Stimulated activated CD8-positive, alpha-beta memory T cell treated with anti-CD3 and anti-CD28 coated beads, Interleukin-4, amount 100 ng/mL, for 48 hours (primary cell): ENCODE measurements around the gene SYCN.
A peak's percentile ranks its signal among the peaks of the same experiment; 100 is the strongest.
"Not testable (repeated sequence)": the region's sequence is repeated elsewhere in the genome, so short reads cannot be mapped to it uniquely, and the experiment has no call there.

Source experiments
- DNase-seq: peaks from one replicate; pipeline ENCODE4 v3.0.0-alpha.2; 2020

The SYCN gene

DNA sequence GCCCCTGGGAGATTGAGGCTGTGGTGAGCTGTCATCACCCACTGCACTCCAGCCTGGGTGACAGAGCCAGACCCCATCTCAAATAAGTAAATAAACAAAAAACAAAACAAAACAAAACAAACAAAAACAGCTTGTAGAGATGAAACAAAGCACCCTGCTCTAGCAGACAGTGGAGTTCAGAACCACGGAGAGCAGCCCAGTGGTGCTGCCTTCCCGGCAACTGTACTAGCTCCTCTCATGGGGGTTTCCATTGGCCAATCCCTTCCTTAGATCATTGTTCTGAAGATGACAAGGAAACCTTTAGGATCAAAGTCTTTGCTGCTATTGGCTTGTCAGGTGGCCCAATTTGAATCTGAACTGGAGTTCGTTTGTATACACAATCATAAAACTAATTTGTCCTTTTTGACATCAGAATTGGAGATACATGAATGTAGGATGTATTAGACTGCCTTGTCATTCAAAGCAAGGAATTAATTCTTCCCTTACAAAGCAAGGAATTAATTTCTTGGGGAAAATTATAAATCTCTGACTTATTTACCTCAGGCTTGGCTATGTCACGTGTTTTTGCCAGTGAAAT is 19.7 kb upstream of the SYCN start:
- DNase-seq = peak; percentile 32

DNA sequence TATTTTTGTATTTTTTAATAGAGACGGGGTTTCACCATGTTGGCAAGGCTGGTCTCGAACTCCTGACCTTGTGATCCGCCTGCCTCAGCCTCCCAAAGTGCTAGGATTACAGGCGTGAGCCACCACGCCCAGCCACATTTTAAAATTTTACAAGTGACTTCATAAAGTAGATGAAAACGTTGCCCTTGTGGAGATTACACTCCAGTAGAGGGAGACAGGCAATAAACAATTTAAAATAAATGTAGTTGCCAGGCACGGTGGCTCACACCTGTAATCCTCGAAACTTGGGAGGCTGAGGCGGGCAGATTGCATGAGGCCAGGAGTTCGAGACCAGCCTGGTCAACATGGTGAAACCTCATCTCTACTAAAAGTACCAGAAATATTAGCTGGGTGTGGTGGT is 15.0 kb upstream of the SYCN start:
- not testable (repeated sequence) for DNase-seq

DNA sequence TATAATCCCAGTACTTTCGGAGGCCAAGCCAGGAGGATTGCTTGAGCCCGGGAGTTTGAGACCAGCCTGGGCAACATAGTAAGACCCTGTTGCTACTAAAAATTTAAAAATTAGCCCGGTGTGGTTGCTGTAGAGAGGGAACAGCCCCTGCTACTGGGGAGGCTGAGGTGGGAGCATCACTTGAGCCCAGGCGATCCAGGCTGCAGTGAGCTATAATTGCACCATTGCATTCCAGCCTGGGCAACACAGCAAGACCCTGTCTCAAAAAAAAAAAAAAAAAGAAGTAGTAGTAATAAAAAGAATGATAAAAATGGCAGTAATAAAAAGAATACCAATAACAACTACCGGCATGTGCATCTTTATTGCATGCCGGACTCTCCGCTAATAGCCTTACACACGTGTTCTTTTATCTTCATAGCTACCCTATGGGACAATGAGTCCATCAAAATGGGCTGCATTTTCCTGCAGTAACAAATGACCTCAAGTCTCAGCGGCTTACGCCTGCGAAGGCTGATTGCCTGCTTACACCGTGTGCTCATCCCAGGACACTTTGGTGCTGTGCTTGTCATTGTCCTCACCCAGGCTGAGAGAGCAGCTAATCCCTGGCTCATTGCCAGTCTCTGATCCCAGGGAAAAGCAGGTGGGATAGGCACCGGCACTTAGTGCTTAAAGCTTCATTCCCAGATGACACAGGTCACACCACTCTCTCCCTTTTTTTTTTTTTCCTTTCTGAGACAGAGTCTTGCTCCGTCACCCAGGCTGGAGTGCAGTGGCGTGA is 14.4 kb upstream of the SYCN start:
- no peak for DNase-seq

DNA sequence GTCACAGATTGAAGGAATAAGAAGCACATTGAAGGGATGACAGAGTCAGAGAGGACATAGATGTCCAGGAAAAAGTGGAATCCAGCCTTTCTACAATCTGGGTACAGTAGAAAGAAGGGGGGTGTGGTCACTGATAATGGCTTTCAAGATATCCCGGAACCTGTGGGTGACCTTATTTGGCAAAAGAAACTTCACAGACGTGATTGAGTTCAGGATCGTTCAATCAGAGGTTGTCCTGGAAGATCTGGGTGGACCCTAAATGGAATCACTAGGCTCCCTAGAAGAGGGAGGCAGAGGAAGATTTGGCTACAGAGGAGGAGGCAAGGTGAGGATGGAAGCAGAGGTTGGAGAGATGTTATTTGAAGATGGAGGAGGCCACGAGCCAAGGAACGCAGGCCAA is 13.0 kb upstream of the SYCN start:
- DNase-seq = no peak

DNA sequence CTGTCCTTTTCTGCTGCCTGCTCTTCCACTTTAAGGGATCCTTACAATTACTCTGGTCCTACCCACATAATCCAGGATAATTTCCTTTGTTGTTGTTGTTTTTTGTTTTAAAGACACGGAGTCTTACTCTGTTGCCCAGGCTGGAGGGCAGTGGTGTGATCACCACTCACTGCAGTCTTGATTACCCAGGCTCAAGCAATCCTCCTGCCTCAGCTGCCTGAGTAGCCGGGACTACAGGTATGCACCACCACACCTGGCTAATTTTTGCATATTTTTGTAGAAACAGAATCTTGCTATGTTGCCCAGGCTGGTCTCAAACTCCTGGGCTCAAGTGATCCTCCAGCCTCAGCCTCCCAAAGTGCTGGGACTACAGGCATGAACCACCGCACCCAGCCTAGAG is 11.3 kb upstream of the SYCN start:
- not testable (repeated sequence) for DNase-seq

DNA sequence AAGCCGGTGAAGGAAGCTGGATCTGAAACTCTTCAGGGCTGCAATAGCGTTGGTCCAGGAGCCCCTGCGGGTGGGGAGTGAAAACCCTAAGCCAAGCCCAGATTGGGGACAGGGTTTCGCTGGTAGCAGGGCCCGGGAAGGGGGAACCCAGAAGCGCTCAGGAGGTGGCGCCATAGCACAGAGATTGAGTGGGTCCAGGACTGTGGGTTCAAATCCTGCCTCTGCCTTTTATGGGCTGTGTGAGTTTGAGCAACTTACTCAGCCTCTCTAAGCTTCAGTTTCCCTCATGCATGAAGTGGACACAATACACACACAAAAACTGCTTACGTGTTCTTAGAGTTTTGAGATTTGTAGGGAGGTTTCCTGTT is 8.3 kb upstream of the SYCN start:
- DNase-seq = peak; percentile 81

DNA sequence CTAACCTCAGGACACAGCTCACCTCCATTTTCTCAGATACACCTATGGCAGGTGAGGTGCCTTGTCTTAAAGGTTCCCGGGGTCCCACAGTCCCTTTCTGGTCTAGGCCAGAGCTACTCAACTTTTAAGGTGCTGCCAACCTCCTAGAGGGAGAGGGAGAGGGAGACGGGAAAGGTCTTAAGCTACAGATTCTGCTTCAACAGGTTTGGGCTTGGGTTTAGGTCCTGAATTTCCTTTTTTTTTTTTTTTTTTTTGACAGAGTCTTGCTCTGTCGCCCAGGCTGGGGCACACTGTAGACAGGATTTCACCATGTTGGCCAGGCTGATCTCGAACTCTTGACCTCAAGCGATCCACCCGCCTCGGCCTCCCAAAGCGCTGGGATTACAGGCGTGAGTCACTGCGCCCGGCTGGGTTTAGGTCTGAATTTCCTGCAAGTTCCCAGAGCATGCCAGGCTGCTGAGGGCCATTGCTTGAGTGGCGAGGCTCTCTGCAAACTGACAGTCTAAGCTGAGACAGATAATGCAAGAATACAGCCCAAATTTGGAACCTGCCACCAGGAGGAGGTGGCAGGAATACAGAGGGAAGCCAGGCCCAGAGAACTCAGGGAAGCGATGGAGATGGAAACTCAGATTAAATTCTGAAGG is 7.8 kb upstream of the SYCN start:
- no peak for DNase-seq

DNA sequence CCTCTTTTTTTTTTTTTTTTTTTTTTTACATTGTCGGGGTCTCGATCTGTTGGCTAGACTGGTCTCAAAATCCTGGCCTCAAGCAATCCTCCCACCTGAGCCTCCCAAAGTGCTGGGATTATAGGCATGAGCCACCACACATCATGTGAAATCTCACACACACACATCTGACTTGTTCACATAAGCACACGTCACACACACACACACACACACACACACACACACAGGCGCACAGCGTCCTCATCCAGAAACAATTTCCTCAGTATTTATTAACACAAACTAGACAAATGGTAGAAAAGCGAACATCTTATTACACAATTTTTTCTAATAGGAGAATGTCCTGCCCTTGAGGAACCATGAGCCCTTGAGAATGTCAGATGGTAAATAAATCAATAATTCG is 5.1 kb upstream of the SYCN start:
- DNase-seq = no peak

DNA sequence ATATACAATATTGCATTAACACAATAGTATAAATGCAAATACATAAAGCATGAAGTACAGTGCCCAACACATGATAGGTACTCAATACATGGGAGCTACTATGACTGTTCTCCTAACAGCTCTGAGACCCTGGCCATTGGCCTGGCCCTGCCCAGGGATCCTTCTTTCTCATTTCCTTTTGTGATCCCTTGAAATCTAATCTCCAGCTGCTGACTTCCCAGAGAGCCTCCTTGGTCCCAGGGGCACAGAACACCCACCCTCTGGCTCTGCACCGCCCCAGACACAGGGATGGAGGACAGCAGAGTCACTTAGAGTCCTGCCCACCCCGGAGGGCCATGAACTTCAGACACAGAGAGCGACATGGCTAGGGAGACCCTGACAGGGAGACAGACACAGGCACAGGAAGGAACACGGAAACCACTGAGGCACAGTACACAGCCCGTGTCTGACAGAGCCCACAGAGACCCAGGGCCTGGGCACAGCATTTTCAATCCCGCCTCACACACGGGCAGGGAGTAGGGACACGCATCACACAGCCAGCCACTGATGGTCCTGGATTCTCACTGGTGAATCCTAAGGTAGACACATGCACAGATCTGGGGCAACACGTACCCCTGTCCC is 4.2 kb upstream of the SYCN start:
- DNase-seq = no peak

DNA sequence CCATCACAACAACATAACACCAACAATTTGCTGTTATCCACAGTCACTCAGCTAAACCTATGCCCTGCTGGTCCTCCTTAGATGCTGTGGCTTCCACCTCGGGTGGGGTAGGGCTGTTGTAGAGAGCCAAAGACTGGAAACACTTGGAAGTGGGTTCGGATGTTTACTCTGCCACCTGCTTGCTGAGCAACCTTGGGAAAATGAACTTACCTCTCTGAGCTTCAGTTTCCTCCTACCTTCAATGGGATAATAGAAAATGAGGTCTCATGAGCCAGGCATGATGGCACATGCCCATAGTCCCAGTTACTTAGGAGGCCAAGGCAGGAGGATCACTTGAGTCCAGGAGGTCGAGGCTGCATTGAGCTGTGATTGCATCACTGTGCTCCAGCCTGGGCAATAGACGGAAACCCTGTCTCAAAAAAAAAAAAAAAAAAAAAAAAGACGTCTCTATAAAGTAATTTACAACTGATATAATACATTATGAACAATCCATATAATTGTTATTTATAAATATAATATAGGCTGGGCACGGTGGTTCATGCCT is 3.3 kb upstream of the SYCN start:
- no peak for DNase-seq

DNA sequence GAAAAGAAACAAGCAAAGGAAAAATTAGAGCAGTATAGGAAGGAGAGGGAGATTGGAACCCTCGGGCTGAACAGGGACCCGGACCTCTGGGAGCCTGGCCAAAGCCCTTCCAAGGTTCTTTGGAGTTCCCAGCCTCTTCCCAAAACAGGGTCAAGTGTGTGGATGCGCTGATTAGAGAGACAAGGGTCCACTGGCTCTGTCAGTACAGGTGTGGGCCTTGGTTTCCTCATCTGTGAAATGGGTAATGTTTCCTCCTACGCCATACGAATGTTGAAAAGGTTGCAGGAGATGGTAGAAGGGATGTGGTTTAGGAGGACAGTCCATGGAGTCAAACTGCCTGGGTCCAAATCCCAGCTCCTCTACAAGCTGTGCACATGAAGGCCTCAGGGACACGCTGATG is 2.1 kb upstream of the SYCN start:
- no peak for DNase-seq

DNA sequence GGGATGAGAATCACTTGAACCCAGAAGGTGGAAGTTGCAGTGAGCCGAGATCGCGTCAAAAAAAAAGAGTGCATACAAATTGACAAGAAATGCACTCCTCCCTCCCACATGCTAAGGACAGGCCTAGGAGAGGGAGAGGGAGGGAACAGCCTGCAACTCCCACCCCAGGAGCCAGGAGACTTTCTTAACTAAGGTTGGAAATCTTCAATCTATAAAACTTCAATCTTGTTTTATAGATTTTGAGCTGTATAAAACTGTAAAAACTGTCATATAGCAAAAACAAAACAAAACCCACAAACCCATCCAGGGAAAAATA is 1.3 kb upstream of the SYCN start:
- no peak for DNase-seq

DNA sequence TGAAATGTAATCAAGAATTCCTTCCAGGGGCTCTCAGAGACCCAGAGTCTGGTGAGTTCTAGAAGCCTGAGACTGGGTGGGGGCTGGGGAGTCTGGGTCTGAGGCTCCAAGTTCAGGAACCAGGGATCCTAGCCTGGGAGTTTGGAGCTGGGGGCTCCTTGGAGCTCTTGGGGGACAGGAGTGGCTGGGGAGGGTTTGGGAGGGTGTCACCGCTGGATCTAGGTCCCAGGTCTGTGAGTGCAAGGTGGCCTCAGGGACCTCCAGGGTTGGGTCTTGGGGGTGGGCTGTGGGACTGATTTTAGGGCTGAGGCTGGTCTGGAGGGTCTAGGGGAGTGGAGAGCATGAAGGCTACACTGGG is 1.1 kb downstream of the SYCN start:
- DNase-seq = no peak

DNA sequence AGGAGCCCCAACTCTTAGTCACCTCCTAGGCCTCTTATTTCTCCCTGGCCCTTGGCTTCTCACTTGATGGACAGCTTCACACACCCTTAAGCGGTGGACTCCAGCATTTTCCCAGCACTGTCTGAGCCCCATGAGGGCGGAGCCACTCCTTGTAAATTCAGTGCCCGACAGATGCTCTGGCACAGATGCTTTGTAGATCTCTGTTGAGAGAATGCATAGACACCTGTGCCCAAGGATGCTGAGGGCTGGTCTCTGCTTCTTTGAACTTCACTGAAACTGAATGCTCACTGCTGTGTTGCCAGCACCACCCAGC is 3.3 kb downstream of the SYCN start:
- DNase-seq = no peak

DNA sequence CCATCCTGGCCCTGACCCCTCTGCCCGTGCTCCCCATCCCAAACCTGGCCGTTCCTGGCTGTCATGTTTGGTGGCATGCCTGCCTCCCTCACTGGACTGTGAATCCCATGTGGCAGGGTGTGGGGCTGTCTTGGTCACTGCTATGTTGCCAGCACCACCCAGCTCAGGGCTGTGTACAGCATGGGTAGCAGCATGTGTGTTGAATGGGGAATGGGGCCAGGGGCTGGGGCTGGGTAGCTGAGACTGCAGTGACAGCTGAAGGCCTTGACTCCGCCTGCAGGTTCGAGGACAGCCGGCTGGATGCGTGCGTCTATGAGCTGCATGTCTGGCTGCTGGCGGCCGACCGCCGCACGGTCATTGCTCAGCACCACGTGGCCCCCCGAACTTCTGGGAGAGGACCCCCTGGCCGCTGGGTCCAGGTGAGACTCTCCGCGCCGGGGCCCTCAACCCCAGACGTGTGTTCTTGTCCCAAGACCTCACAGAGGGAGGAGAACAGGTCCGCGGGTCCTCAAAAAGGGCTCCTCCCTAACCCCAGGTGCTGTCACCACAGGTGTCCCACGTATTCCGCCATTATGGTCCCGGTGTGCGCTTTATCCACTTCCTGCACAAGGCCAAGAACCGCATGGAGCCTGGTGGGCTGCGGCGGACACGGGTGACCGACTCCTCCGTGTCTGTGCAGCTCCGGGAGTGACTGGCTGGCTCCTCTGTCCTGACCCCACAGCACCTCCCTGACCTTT is 3.8 kb downstream of the SYCN start:
- no peak for DNase-seq

DNA sequence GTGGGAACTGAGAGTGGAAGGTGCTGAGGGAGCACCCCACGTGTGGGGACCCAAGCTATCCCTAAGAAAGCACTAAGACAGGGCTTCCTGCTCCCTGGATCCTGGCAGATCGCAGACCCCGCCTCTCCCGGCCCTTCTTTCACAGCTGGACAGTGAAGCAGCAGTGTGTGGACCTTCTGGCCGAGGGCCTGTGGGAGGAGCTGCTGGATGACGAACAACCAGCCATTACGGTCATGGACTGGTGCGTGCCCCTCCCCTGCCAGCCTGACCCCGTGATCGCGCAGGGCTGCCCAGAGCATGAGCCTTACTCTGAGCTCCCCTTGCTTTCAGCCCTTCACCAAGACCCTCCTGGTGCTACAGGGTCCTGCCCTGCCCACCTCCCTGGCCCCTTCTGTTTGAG is 5.0 kb downstream of the SYCN start:
- no peak for DNase-seq

DNA sequence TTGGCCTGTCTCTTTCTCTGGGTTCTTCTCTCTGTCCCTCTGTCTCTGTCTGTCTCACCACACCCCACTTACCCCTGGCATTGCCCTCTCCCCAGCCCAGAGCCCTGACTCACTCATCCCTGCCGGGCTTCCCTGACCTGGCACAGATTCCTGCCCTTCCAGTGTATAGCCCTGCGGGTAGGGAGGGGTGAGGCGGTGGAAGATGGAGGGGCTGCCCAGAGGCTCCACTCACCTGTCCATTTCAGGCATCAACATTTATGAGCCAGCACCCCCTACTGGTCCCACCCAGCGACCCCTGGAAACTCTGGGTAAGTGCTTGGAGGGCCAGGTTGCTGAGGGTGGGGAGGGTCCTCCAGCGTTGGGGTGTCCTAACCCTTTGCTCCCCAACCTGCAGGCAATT is 6.3 kb downstream of the SYCN start:
- DNase-seq = no peak

DNA sequence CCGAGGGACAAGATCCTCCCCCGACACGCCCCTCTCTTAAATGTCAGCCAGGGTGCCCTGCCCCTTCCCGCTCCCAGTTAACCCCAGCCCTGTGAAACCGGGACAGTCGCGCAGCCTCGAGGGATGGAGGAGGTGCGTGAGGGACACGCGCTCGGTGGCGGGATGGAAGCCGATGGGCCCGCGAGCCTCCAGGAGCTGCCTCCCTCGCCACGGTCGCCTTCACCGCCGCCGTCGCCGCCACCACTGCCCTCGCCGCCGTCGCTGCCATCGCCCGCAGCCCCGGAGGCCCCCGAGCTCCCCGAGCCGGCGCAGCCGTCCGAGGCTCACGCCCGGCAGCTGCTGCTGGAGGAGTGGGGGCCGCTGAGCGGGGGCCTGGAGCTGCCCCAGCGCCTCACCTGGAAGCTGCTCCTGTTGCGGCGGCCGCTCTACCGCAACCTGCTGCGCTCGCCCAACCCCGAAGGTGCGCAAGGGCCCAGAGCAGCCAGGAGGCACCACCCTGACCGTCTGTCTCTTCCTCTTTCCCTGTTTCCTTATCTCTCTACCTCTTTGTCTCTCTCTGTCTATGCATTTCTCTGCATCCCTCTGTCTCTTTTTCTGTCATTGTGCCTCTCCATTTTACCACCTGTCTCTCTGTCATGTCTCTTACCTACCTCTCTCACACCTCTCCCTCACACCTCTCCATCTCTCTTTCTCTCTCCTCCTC is 7.1 kb downstream of the SYCN start, which contains the start of gene NCCRP1:
Gene NCCRP1, plus strand, starts transcription at position 105 of the 703 bp plus-strand sequence. Its CDS starts 19 bp downstream, at position 124.
- DNase-seq = no peak

DNA sequence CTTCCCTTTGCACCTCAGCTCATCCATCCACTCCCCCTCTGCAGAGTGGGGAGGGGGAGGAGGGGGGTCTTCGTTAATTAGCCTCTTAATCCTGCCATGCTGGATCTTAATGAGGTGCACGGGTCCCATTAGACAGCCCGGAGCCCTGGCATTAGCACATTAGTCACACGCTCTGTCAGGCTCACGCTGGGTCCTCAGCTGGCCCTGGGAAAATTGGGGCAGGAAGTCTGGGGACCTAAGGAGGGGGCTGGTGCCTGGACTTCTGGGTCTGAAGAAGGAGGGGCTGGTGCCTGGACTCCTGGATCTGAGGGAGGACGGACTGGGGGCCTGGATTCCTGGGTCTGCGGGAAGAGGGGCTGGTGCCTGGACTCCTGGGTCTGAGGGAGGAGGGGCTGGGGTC is 7.7 kb downstream of the SYCN start:
- no peak for DNase-seq

DNA sequence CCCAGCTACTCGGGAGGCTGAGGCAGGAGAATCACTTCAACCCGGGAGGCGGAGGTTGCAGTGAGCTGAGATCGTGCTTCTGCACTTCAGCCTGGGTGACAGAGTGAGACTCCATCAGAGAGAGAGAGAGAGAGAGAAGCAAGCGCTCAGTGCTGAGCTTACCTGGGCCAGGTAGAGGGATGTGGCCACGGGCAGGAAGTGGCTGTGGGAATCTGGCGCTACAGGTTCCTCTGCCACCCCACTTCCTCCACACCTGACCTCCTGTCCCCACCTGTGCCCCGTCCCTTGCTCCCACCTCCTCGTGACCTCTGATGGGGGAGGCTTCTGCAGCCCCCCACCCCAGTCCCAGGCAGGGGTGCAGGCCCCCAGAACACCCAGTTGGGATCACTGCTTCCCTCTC is 8.3 kb downstream of the SYCN start:
- no peak for DNase-seq

DNA sequence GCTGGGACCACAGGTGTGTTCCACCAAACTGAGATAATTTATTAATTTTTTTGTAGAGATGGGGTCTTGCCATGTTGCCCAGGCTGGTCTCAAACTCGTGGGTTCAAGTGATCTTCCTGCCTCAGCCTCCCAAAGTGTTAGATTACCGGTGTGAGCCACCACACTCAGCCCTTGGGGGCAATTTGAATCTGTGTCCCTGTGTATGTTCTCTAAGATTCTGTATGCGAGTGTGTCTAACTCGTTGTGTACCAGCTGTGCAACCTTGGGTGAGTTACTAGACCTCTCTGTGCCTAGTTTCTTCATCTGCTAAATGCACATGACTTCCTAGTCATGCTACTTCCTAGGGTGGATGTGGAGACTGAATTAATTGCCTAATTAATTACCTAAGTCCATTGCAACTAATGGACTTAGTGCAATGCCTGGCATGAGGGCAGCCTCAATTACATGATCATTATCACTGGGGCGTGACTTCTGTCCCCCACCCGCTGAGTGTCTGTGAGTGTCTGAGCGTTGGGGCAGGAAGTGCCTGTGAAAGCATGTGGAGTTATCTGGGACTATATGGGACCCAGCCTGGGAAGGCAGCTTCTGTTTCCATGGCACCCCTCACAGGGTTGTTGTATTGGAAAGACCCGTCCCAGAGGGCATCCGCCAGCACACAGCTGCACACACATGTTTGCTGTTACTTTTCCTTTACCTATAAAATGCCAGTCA is 9.1 kb downstream of the SYCN start:
- no peak for DNase-seq

DNA sequence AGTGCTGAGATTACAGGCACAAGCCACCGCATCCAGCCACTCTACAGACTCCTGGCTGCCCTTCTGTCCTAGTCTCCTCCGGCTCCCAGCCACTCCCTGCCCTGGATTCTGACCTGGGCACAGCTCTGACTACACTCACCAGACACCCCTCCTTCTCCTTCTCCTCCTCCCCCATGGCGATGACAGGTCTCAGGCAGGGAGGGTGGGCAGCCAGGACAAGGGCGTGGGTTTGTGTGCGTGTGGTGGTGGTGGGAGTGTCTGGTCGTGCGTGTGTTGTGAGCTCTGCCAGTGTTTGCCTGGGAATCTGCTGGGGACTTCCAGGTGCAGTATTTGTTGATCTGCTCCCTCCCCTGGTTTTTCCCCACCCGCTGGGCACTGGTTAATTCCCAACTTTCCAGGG is 10.3 kb downstream of the SYCN start:
- DNase-seq = no peak
